ENCODE results near the gene RUNX2. TPM values are rescaled to one million over a fixed set of nuclear protein-coding genes. Genes with fewer than 3 reads are reported as not detected.
A peak's percentile ranks its signal among the peaks of the same experiment; 100 is the strongest.

Gene RUNX2
- total and polyA plus RNA-seq, 2 experiments from 2014 or later = 0.66 to 1.7 TPM

- Histone ChIP-seq H3K4me3 (peak within 1 kb of the TSS; percentile 78), H3K4me2 (peak within 1 kb of the TSS; percentile 87), H3K27me3 (ENCODE audit: insufficient read depth) (no peaks in the 10 kb centered on the region), H2AFZ (peak within 1 kb of the TSS; percentile 96), H3F3A (replicated peaks; ENCODE audit: low read depth) (no peaks in the 10 kb centered on the region), H3K79me2 (replicated peaks; ENCODE audit: insufficient read depth) (peaks cover 40% of the 10 kb centered on the region), H3K36me3 (ENCODE audit: insufficient read depth) (no peaks in the 10 kb centered on the region), H4K20me1 (replicated peaks; ENCODE audit: insufficient read depth) (no peaks in the 10 kb centered on the region), H3K27ac (ENCODE audit: low read depth) (peak within 1 kb of the TSS; percentile 95), H3K4me1 (ENCODE audit: insufficient read depth) (peaks cover 16% of the 10 kb centered on the region), H3K9me2 (ENCODE audit: insufficient read depth) (no peaks in the 10 kb centered on the region)
- Mint-ChIP-seq H3K27me3 (ENCODE audit: insufficient read depth, low read depth, poor library complexity) (peaks cover 9% of the 10 kb centered on the region), H3K27ac (peak within 1 kb of the TSS; percentile 100), H3K36me3 (ENCODE audit: low read depth) (no peaks in the 10 kb centered on the region), H3K4me3 (peak within 1 kb of the TSS; percentile 90), H3K4me1 (peaks cover 16% of the 10 kb centered on the region), H3K9me3 (no peaks in the 10 kb centered on the region)
- ATAC-seq (peak; percentile 92), DNase-seq (ENCODE audit: low spot score) (peak; percentile 96)
- TF ChIP-seq CREB1 (CRISPR knock-in tag; IDR thresholded peaks at IDR 0.05; ENCODE audit: low read depth) = peak; percentile 57
- TF ChIP-seq REST (IDR thresholded peaks at IDR 0.05; ENCODE audit: unreplicated experiment) = no peak
- no peak for TF ChIP-seq ZNF462 (CRISPR knock-in tag; IDR thresholded peaks at IDR 0.05)
- no peak for TF ChIP-seq EZH2 (IDR thresholded peaks at IDR 0.05; ENCODE audit: low read depth, unreplicated experiment)
- TF ChIP-seq CTCF (conservative IDR thresholded peaks at IDR 0.05; ENCODE audit: low read depth in 2 of 2) = peak in 1 of 2 experiments; percentile 25; a peak in 2 of 4 replicates
- TF ChIP-seq ETS1 (IDR thresholded peaks at IDR 0.05) = no peak
- no peak for TF ChIP-seq ZNF331 (CRISPR knock-in tag; IDR thresholded peaks at IDR 0.05; ENCODE audit: low read depth)
- no peak for TF ChIP-seq JUNB (IDR thresholded peaks at IDR 0.05; ENCODE audit: unreplicated experiment)
- TF ChIP-seq STAT1 (IDR thresholded peaks at IDR 0.05; ENCODE audit: unreplicated experiment) = no peak
- peak; percentile 91 for TF ChIP-seq POLR2AphosphoS5 (IDR thresholded peaks at IDR 0.05; ENCODE audit: low read depth)
- no peak for TF ChIP-seq ZNF114 (CRISPR knock-in tag; IDR thresholded peaks at IDR 0.05)
- TF ChIP-seq NANOG (IDR thresholded peaks at IDR 0.05; ENCODE audit: borderline replicate concordance) = no peak
- no peak for TF ChIP-seq EZH2phosphoT487 (IDR thresholded peaks at IDR 0.05; ENCODE audit: unreplicated experiment)
These were observed 49.6 kb downstream of the RUNX2 start, which contains the start of gene SUPT3H for GRCh38 chr6:45377554-45378333. Gene SUPT3H, minus strand, starts transcription at chr6:45377934.
